ENCODE data around the gene RFTN1.

RFTN1 gene

DNA sequence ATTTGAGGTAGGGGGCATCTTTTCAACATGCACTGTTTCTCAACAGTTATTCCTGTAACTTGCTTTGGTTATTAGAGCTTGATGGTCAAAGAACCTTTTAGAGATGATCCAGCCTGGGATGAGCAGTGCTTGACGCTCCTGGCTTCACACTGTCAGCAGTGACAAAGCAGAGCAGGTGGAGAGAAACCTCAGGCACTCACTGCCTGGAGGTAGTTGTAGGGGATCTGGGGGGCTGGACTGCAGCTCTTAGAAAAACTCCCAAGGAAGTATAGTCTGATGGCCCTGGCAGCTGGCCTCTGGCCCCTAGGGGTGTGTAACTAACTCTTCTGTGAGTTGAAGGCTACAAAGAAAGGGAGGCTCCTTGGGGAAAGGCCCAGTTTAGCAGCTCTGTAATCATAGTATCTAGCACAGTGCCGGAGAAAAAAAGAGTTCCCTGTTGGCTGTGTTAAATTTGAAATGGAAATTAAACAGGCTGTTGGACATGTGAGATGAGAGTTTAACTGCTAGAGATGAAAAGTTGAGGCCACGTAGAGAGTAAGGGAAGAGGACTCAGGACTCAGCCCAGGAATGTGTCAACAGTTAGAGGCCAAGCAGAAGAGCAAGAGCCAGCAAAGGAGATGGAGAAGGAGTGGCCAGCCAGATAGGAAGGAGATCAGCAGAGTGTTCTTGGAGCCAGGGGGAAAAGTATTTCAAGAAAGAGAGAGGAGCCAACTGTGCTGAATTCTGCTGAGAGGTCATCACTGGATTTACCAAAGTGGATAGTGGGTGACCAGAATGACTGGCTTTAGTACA lies 234.3 kb downstream of the RFTN1 start:
- TF ChIP-seq, protein P1, sequence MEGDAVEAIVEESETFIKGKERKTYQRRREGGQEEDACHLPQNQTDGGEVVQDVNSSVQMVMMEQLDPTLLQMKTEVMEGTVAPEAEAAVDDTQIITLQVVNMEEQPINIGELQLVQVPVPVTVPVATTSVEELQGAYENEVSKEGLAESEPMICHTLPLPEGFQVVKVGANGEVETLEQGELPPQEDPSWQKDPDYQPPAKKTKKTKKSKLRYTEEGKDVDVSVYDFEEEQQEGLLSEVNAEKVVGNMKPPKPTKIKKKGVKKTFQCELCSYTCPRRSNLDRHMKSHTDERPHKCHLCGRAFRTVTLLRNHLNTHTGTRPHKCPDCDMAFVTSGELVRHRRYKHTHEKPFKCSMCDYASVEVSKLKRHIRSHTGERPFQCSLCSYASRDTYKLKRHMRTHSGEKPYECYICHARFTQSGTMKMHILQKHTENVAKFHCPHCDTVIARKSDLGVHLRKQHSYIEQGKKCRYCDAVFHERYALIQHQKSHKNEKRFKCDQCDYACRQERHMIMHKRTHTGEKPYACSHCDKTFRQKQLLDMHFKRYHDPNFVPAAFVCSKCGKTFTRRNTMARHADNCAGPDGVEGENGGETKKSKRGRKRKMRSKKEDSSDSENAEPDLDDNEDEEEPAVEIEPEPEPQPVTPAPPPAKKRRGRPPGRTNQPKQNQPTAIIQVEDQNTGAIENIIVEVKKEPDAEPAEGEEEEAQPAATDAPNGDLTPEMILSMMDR (conservative IDR thresholded peaks at IDR 0.05), result no peak
- H3K27ac ChIP-seq, result no peak overlapping the region

GRCh38 chr3:16277471-16277870 lies 236.0 kb downstream of the RFTN1 start:
- no peak overlapping the region for H3K27ac ChIP-seq
- TF ChIP-seq, protein P1 (conservative IDR thresholded peaks at IDR 0.05), result no peak

- TF ChIP-seq, protein P1 (conservative IDR thresholded peaks at IDR 0.05), result no peak
- H3K27ac ChIP-seq, result no peak overlapping the region
These were observed 239.6 kb downstream of the RFTN1 start for GRCh38 chr3:16273867-16274266.

DNA sequence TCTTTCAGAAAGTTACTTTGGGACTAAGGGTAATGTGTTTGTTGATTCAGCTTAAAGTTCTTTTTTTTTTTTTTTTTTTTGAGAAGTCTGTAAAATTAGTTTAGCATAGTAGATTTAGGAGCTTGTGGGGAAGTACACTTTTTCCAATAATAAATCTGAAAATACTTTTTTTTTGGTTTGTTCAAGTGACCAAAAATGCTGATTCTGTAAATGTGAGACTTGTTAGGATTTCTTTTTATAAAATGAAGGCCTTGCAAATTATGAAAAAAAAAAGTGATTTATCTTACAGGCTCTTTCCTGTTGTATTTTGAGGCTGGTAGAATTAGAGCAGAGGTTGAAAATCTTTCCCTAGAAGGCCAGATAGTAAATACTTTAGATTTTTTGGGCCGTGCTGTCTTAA lies 240.9 kb downstream of the RFTN1 start:
- TF ChIP-seq, protein P1 (conservative IDR thresholded peaks at IDR 0.05), result no peak

GRCh38 chr3:16270855-16271254 lies 242.6 kb downstream of the RFTN1 start:
- TF ChIP-seq, protein P1 (conservative IDR thresholded peaks at IDR 0.05), result no peak
- no peak overlapping the region for H3K27ac ChIP-seq

More for the DNA sequence above, 240.9 kb downstream of the RFTN1 start:
- no peak overlapping the region for H3K27ac ChIP-seq

DNA sequence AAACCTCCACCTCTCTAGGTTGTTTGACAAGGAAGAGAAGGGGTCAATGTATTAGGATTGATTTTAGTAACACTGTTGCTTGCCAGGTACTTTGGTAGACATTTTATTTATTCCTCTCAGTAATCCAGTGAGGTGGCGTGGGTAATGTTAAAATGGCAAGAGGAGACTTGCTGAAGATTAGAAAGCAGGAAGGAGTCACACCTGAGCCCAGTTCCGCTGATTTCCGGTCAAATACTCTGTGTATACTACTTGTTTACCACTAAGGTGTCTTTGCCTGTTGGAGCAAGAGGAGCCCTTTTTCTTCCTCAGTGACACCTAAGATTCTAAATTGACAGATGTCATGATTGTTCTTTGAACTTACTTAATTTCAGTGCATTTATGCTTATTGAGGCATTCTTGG lies 246.8 kb downstream of the RFTN1 start:
- TF ChIP-seq, protein P1 (conservative IDR thresholded peaks at IDR 0.05), result no peak
- peak overlapping the region; percentile 85 for H3K27ac ChIP-seq

All from VCaP (cell line).